ENCODE measurements around the gene SLC30A1. TPM values are rescaled to one million over a fixed set of nuclear protein-coding genes. Genes with fewer than 3 reads are reported as not detected.
"Not testable (repeated sequence)": the region's sequence is repeated elsewhere in the genome, so short reads cannot be mapped to it uniquely, and the experiment has no call there.

SLC30A1 gene
- total RNA-seq, 5 donors from 2014 or later (not counting 1 experiment from before 2014, with no cell fraction given) = 4.7 to 11.8 (median 9.4) TPM

DNA sequence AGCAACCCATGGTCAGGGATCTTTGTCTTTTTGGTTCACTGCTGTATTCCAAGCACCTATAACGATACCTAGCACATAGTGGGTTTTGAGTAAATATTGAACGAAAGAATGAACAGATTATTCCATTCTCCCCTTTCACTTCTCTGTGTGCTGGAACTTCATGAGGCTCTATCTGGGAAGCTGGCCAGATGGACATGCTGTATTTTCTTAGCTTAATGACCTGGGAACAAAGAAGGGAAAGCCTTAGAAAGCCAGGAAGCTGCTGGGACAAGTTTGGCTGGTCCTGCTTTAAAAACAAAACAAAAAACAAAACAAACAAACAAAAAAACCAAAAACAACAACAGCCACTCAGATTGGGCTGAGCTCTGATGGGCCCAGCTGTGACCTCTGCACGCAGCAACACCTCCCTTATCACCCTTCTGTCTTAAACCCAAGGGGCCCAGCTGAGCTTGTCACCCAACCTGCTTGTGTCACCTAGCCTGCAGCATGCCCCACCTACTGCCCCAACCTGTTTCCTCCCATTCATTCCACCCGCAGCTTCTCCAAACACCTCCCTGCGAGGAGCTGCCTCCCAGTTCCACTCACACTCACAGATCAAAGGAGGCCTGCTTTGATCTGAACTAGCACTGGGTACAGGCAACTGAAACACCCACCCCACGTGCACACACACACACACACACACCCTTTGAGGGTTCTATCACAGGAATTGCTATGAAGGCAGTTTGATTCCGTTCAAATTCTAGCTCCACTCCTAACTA lies 37.1 kb downstream of the SLC30A1 start:
- Mint-ChIP-seq H3K27ac (no peak overlapping the region), H3K27me3 (peaks cover 3 to 5% of the 10 kb centered on the region in 2 donors), H3K4me1 (peaks cover 2 to 7% (median 5%) of the 10 kb centered on the region in 3 donors), H3K9me3 (peaks cover 0 to 6% (median 0%) of the 10 kb centered on the region in 3 donors), H3K36me3 (no peaks in the 10 kb centered on the region), H3K4me3 (no peak overlapping the region)
- peak in 1 of 4 experiments; percentile 31 for ATAC-seq (replicated peaks in 1 of 4)
- POLR2A ChIA-PET = no interaction called here
- H3K27me3 ChIP-seq (replicated peaks in 1 of 2; ENCODE audit: control insufficient read depth in 2 of 2, extremely low read depth in 1 of 2, insufficient read depth in 2 of 2, low read length in 1 of 2) = peaks cover 0 to 4% of the 10 kb centered on the region in 2 experiments
- CTCF ChIA-PET = interaction anchor here in 1 of 2 donors (1.0 kb wide), 1 partner anchor 10 kb away, joined by 3 read pairs; no protein-coding TSS in a partner anchor
- H3K27ac ChIP-seq (ENCODE audit: low read length) = no peak overlapping the region
- no peak for DNase-seq
- no peaks in the 10 kb centered on the region for H3K9me3 ChIP-seq
- WGBS (ENCODE audit: insufficient coverage) = 29% methylated on average over 3 of the region's 7 CpGs
- no peak overlapping the region for H3K4me3 ChIP-seq (ENCODE audit: control insufficient read depth in 1 of 2, extremely low read depth in 1 of 2, low read length in 1 of 2)
- no peaks in the 10 kb centered on the region for H3K36me3 ChIP-seq (ENCODE audit: control insufficient read depth in 2 of 2, extremely low read depth in 1 of 2, insufficient read depth in 1 of 2, low read length in 1 of 2)
- H3K4me1 ChIP-seq (ENCODE audit: control insufficient read depth in 1 of 2, extremely low read depth in 1 of 2, insufficient read depth in 2 of 2, low read length in 2 of 2) = no peaks in the 10 kb centered on the region

DNA sequence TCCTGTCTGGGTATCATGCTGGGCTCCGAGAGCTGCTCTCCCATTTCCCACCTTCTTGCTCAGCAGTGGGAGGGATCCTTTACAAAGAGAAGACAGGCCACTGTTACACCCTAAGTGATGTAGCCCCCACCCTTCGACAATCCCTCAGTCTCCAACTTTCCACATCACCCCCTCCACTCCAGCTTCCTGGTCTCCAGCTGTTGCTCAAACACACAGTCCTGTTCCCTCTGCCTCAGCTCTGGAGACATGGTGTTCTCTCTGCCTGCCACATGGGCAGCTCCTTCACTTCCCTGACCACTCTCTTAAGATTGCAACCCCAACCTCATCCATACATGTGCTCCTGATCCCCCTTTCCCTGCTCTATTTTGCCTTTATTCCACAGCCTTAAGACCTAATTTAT lies 37.7 kb downstream of the SLC30A1 start:
- Mint-ChIP-seq H3K27ac (no peak overlapping the region), H3K4me1 (peaks cover 2 to 7% (median 5%) of the 10 kb centered on the region in 3 donors), H3K36me3 (no peaks in the 10 kb centered on the region), H3K27me3 (peaks cover 3 to 5% of the 10 kb centered on the region in 2 donors), H3K4me3 (no peak overlapping the region), H3K9me3 (peaks cover 0 to 6% (median 0%) of the 10 kb centered on the region in 3 donors)
- ATAC-seq (replicated peaks in 1 of 4) (no peak), DNase-seq (no peak)
- H3K36me3 ChIP-seq (ENCODE audit: control insufficient read depth in 2 of 2, extremely low read depth in 1 of 2, insufficient read depth in 1 of 2, low read length in 1 of 2) = no peaks in the 10 kb centered on the region
- POLR2A ChIA-PET = no interaction called here
- no peaks in the 10 kb centered on the region for H3K4me1 ChIP-seq (ENCODE audit: control insufficient read depth in 1 of 2, extremely low read depth in 1 of 2, insufficient read depth in 2 of 2, low read length in 2 of 2)
- CTCF ChIA-PET = interaction anchor here in 1 of 2 donors (1.0 kb wide), 1 partner anchor 9 kb away, joined by 3 read pairs; no protein-coding TSS in a partner anchor
- H3K9me3 ChIP-seq = no peaks in the 10 kb centered on the region
- no peak overlapping the region for H3K27ac ChIP-seq (ENCODE audit: low read length)
- WGBS (ENCODE audit: insufficient coverage) = 92% methylated on average over 2 of the region's 2 CpGs
- no peak overlapping the region for H3K4me3 ChIP-seq (ENCODE audit: control insufficient read depth in 1 of 2, extremely low read depth in 1 of 2, low read length in 1 of 2)
- peaks cover 0 to 4% of the 10 kb centered on the region in 2 experiments for H3K27me3 ChIP-seq (replicated peaks in 1 of 2; ENCODE audit: control insufficient read depth in 2 of 2, extremely low read depth in 1 of 2, insufficient read depth in 2 of 2, low read length in 1 of 2)

DNA sequence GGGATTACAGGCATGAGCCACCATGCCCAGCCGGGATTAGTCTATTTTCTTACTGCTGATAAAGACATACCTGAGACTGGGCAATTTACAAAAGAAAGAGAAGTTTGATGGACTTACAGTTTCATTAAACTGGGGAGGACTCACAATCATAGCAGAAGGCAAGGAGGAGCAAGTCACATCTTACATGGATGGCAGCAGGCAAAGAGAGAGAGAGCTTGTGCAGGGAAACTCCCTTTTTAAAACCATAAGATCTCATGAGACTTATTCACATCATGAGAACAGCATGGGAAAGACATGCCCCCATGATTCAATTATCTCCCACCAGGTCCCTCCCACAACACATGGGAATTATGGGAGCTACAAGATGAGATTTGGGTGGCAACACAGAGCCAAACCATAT lies 38.1 kb downstream of the SLC30A1 start:
- WGBS (ENCODE audit: insufficient coverage) = no CpG with 5 or more reads among the region's 1 CpG
- POLR2A ChIA-PET; H3K27me3 Mint-ChIP-seq; H3K36me3 ChIP-seq (ENCODE audit: control insufficient read depth in 2 of 2, extremely low read depth in 1 of 2, insufficient read depth in 1 of 2, low read length in 1 of 2); H3K9me3 Mint-ChIP-seq; H3K4me3 ChIP-seq (ENCODE audit: control insufficient read depth in 1 of 2, extremely low read depth in 1 of 2, low read length in 1 of 2); DNase-seq; ATAC-seq (replicated peaks in 1 of 4); H3K36me3 Mint-ChIP-seq; H3K9me3 ChIP-seq; H3K27me3 ChIP-seq (replicated peaks in 1 of 2; ENCODE audit: control insufficient read depth in 2 of 2, extremely low read depth in 1 of 2, insufficient read depth in 2 of 2, low read length in 1 of 2); H3K4me1 Mint-ChIP-seq; H3K27ac Mint-ChIP-seq; H3K4me3 Mint-ChIP-seq; H3K27ac ChIP-seq (ENCODE audit: low read length); H3K4me1 ChIP-seq (ENCODE audit: control insufficient read depth in 1 of 2, extremely low read depth in 1 of 2, insufficient read depth in 2 of 2, low read length in 2 of 2): not testable (repeated sequence)
- CTCF ChIA-PET = interaction anchor here (0.7 to 1.0 kb wide), 2 partner anchors 9 to 24 kb away, joined by 3 to 4 read pairs; no protein-coding TSS in a partner anchor

DNA sequence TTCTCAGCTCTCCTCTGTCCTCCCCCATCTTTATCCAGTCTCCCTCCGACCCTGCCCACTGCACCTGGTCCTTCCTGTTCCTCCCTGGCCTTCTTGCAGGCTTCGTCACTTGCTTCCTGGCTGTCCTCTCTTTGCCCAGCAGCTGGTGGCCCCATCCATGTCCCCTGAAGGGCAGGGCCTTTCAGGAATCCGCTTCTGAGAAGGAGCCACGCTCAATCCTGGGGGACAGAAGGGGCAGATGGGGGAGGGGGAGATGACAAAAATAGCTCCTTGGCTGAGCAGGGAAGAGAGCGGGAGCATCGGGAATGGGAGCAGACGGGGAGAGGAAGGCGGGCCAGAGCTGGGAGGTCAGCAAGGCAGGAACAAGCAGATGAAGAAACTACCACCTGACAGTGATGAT lies 40.7 kb downstream of the SLC30A1 start:
- ChIA-PET CTCF (interaction anchor here in 1 of 2 donors (0.6 to 1.0 kb wide), 2 partner anchors 76 to 215 kb away, joined by 3 to 7 read pairs; no protein-coding TSS in a partner anchor), POLR2A (no interaction called here)
- Mint-ChIP-seq H3K4me3 (no peak overlapping the region), H3K36me3 (no peaks in the 10 kb centered on the region), H3K9me3 (peaks cover 0 to 6% (median 0%) of the 10 kb centered on the region in 3 donors), H3K4me1 (peaks cover 2 to 7% (median 5%) of the 10 kb centered on the region in 3 donors), H3K27ac (no peak overlapping the region), H3K27me3 (peaks cover 0 to 3% of the 10 kb centered on the region in 2 donors)
- ATAC-seq (replicated peaks in 1 of 4) (no peak), DNase-seq (no peak)
- no peaks in the 10 kb centered on the region for H3K4me1 ChIP-seq (ENCODE audit: control insufficient read depth in 1 of 2, extremely low read depth in 1 of 2, insufficient read depth in 2 of 2, low read length in 2 of 2)
- no peaks in the 10 kb centered on the region for H3K27me3 ChIP-seq (replicated peaks in 1 of 2; ENCODE audit: control insufficient read depth in 2 of 2, extremely low read depth in 1 of 2, insufficient read depth in 2 of 2, low read length in 1 of 2)
- no peak overlapping the region for H3K27ac ChIP-seq (ENCODE audit: low read length)
- no peak overlapping the region for H3K4me3 ChIP-seq (ENCODE audit: control insufficient read depth in 1 of 2, extremely low read depth in 1 of 2, low read length in 1 of 2)
- WGBS (ENCODE audit: insufficient coverage) = 79% methylated on average over 7 of the region's 8 CpGs
- no peaks in the 10 kb centered on the region for H3K9me3 ChIP-seq
- no peaks in the 10 kb centered on the region for H3K36me3 ChIP-seq (ENCODE audit: control insufficient read depth in 2 of 2, extremely low read depth in 1 of 2, insufficient read depth in 1 of 2, low read length in 1 of 2)

DNA sequence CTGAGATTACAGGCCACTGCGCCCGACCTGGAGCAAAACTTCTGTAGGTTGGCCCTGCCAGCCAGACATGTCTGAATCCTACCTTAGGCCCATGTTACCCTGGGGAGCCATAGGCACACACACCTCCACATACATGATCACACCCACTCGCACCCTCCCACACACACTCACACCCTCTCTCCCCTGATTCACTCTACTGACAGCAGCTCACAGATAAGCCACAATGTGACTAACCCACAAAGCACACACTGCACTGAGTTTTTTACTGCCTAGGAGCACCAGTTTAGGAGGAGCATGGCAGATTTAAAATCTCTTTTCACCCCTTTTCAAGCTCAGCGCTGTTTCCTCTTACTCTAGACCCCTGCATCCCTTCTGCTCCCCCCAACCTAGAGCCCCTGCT lies 41.7 kb downstream of the SLC30A1 start:
- ATAC-seq (replicated peaks in 1 of 4) (no peak), DNase-seq (no peak)
- H3K27ac Mint-ChIP-seq = no peak overlapping the region
- Histone ChIP-seq H3K4me3 (ENCODE audit: control insufficient read depth in 1 of 2, extremely low read depth in 1 of 2, low read length in 1 of 2) (no peak overlapping the region), H3K36me3 (ENCODE audit: control insufficient read depth in 2 of 2, extremely low read depth in 1 of 2, insufficient read depth in 1 of 2, low read length in 1 of 2) (no peaks in the 10 kb centered on the region), H3K27ac (ENCODE audit: low read length) (no peak overlapping the region), H3K27me3 (replicated peaks in 1 of 2; ENCODE audit: control insufficient read depth in 2 of 2, extremely low read depth in 1 of 2, insufficient read depth in 2 of 2, low read length in 1 of 2) (no peaks in the 10 kb centered on the region), H3K4me1 (ENCODE audit: control insufficient read depth in 1 of 2, extremely low read depth in 1 of 2, insufficient read depth in 2 of 2, low read length in 2 of 2) (no peaks in the 10 kb centered on the region), H3K9me3 (no peaks in the 10 kb centered on the region)
- peaks cover 2 to 4% (median 3%) of the 10 kb centered on the region in 3 donors for H3K4me1 Mint-ChIP-seq
- H3K36me3 Mint-ChIP-seq = no peaks in the 10 kb centered on the region
- H3K27me3 Mint-ChIP-seq = peaks cover 0 to 3% of the 10 kb centered on the region in 2 donors
- CTCF ChIA-PET = no interaction called here
- H3K4me3 Mint-ChIP-seq = no peak overlapping the region
- 79% methylated on average over 4 of the region's 4 CpGs for WGBS (ENCODE audit: insufficient coverage)
- peaks cover 0 to 6% (median 0%) of the 10 kb centered on the region in 3 donors for H3K9me3 Mint-ChIP-seq
- POLR2A ChIA-PET = no interaction called here

DNA sequence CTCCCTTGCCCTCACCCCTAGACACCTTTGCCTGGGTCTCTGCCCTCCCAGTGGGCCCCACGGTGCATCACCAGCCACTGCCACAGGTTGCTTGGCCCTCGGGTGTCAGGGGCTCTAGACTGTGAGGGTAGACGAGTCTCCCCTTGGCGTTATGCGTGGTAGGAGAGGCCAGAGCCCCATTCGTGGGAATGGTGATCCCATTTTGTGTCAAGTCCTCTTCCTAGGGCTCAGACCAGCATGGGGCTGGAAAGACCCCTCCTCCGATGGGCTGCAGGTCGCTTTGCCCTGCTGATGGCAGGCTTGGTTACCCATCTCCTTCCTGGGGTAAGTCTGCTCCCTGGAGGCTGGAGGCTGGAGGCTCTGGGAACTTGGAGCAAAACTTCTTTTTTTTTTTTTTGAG lies 42.4 kb downstream of the SLC30A1 start:
- no peaks in the 10 kb centered on the region for H3K4me1 ChIP-seq (ENCODE audit: control insufficient read depth in 1 of 2, extremely low read depth in 1 of 2, insufficient read depth in 2 of 2, low read length in 2 of 2)
- Mint-ChIP-seq H3K27ac (no peak overlapping the region), H3K36me3 (no peaks in the 10 kb centered on the region), H3K9me3 (peaks cover 0 to 5% (median 0%) of the 10 kb centered on the region in 3 donors), H3K27me3 (peaks cover 0 to 3% of the 10 kb centered on the region in 2 donors), H3K4me3 (no peak overlapping the region), H3K4me1 (no peaks in the 10 kb centered on the region)
- H3K9me3 ChIP-seq = no peaks in the 10 kb centered on the region
- H3K27ac ChIP-seq (ENCODE audit: low read length) = no peak overlapping the region
- no peaks in the 10 kb centered on the region for H3K36me3 ChIP-seq (ENCODE audit: control insufficient read depth in 2 of 2, extremely low read depth in 1 of 2, insufficient read depth in 1 of 2, low read length in 1 of 2)
- no peak overlapping the region for H3K4me3 ChIP-seq (ENCODE audit: control insufficient read depth in 1 of 2, extremely low read depth in 1 of 2, low read length in 1 of 2)
- ATAC-seq (replicated peaks in 1 of 4) (no peak), DNase-seq (no peak)
- ChIA-PET CTCF (no interaction called here), POLR2A (no interaction called here)
- H3K27me3 ChIP-seq (replicated peaks in 1 of 2; ENCODE audit: control insufficient read depth in 2 of 2, extremely low read depth in 1 of 2, insufficient read depth in 2 of 2, low read length in 1 of 2) = no peaks in the 10 kb centered on the region
- 85% methylated on average over 8 of the region's 8 CpGs for WGBS (ENCODE audit: insufficient coverage)
